Urothelium cell line (cell line): Measurements from ENCODE around the gene GINM1.

Experiments
- DNase-seq: peaks from one replicate; pipeline ENCODE4 v3.0.0; 2011; ENCODE audit warnings: low spot score, mixed read lengths
- FAIRE-seq: peaks from 2 replicates; lab custom pipeline; 2011; peaks lifted over from hg19 to GRCh38; lab: Jason Lieb, UNC

Gene GINM1

GRCh38 chr6:149592983-149593382 lies 26.8 kb downstream of the GINM1 start:
- DNase-seq (no peak), FAIRE-seq (no peak)

GRCh38 chr6:149593408-149593807 lies 27.2 kb downstream of the GINM1 start:
- FAIRE-seq (no peak), DNase-seq (no peak)

DNA sequence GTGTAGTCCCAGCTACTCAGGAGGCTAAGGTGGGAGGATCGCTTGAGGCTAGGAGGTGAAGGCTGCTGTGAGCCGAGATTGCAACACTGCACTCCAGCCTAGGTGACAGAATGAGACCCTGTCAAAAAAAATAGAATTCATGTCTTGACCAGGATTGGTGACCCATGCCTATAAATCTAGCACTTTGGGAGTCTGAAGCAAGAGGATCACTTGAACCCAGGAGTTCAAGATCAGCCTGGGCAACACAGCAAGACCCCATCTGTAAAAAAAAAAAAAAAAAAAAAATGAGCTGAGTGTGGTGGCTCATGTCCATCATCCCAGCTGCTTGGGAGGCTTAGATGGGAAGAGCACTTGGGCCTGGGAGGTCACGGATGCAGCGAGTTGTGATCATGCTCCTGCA lies 34.3 kb downstream of the GINM1 start:
- FAIRE-seq (no peak), DNase-seq (no peak)

DNA sequence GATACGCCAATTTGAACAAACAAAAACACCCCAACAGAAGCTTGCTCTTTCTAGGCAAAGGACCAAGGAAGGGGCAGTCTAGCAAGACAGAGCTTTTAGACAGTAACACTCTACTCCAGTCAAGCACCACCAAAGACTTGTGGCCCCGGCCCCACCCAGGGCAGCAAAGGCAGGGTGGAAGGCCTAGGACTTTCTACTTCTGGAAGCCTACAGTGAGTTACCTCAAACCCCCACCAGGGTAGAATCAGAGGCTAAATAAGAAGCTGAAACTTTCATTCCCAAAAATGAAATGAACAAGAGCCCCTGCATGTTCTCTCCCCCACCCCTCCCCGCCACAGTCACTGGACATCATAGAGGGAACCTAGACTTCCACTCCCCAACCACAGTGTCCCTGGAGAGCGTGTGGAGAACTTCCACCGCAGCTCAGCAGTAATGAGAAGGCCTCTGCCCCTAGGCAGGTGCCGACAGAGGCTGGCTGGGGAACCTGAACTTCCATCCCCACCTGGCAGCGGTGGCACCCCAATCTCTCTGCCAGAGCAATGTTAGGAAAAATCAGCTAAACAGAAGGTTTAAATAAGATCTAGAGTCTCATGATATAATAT lies 42.3 kb downstream of the GINM1 start:
- FAIRE-seq, result no peak
- no peak for DNase-seq

- FAIRE-seq, result no peak
- DNase-seq, result no peak
These were observed 48.2 kb downstream of the GINM1 start for GRCh38 chr6:149614337-149614736.

GRCh38 chr6:149615805-149616204 lies 49.6 kb downstream of the GINM1 start:
- FAIRE-seq (no peak), DNase-seq (no peak)

DNA sequence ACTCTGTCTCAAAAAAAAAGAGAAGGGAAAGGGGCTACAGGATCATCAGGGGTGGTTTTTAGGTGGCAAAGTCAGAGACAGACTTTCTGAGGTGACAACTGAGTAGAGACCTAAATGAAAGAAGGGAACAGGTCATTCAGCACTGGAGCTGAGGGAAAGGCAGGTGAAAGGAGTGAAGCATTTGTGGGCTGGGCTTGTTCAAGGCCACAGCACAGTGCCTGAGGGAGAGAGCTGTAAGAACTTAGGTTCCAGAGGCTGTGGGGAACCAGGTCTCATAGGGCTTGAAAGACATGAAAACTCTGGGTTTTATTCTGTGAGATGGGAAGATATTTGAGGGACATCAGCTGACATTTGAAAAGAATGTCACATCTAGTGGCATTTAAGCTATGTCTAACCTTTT lies 61.5 kb downstream of the GINM1 start:
- DNase-seq (no peak), FAIRE-seq (no peak)

DNA sequence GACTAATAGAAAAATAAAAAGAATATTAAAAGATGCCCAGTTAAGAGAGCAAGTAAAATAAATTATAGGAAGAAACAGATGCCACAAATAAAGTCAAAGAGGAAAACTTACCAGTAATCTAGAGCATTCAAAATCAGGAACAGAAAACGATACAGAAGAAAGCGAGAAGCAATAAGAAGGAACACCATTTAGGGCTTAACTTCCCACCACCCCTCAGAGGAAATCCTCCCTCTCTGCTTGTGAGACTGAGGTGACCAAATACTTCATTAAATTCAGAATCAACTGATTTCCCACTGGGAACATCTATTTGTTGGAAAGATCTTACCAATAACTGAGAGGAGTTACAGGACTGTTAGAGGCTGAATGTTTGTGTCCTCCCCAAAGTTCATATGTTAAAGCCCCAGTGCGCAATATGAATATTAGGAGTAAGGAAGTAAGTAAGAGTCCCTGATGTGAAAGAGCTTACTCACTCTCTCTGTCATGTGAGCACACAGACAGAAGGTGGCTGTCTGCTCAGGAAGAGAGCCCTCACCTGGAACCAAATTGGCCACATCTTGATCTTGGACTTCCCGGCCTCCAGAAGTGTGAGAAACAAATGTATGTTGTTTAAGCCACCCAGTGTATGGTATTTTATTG lies 62.8 kb downstream of the GINM1 start:
- FAIRE-seq, result no peak

DNA sequence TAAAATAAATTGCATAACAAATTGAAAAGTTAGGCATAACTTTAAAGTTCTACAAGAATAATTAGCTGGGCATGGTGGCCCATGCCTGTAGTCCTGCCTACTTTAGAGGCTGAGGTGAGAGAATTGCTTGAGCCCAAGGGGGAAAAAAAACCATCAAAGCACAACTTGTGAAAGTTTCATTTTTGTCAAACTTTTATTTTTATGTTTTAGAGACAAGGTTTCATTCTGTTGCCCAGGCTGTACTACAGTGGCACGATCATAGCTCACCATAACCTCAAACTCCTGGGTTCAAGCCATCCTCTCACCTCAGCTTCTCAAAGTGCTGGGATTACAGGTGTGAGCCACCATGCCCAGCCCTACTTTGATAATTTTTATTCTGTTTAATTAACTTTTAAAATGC lies 68.1 kb downstream of the GINM1 start:
- no peak for FAIRE-seq

More for the DNA sequence above, 62.8 kb downstream of the GINM1 start:
- no peak for DNase-seq

GRCh38 chr6:149636124-149636523 lies 69.9 kb downstream of the GINM1 start:
- DNase-seq, result no peak
- FAIRE-seq, result no peak

More for the DNA sequence above, 68.1 kb downstream of the GINM1 start:
- no peak for DNase-seq
